SH-SY5Y (cell line): Measurements from ENCODE around the gene CGN.

Experiments used
- GATA2 ChIP-seq: IDR thresholded peaks from 2 replicates; pipeline ENCODE4 v1.6.1; 2011; ENCODE audit warnings: mild to moderate bottlenecking, low read depth, low read length
- GATA3 ChIP-seq: IDR thresholded peaks from 2 replicates; pipeline ENCODE4 v1.6.1; 2011; ENCODE audit warnings: low read depth, mild to moderate bottlenecking, low read length, moderate library complexity

GRCh38 chr1:151579436-151580225 is 68.4 kb downstream of the CGN start:
- no peak for TF ChIP-seq GATA2
- TF ChIP-seq GATA3, result no peak
